Right renal pelvis (tissue), 4 donors: ENCODE data around the gene PLD3. TPM values are rescaled to one million over a fixed set of nuclear protein-coding genes. Genes with fewer than 3 reads are reported as not detected.
A peak's percentile ranks its signal among the peaks of the same experiment; 100 is the strongest.

Experiments
- DNase-seq, 4 donors: peaks; one replicate each; pipeline ENCODE4 v3.0.0-alpha.2; 2013; ENCODE audit warnings: low read depth in 4 of 4, low spot score in 3 of 4, missing footprints in 1 of 4
- polyA plus RNA-seq, 4 donors: library from polyadenylated mRNA; unstranded; fragments of 120-200 nt; gene quantifications; one replicate each; pipeline ENCODE4 v1.2.1, GENCODE V29; 2013; ENCODE audit not compliant: insufficient read length in 4 of 4

PLD3 gene
- polyA plus RNA-seq, 4 donors = 229 to 330 (median 257) TPM

DNA sequence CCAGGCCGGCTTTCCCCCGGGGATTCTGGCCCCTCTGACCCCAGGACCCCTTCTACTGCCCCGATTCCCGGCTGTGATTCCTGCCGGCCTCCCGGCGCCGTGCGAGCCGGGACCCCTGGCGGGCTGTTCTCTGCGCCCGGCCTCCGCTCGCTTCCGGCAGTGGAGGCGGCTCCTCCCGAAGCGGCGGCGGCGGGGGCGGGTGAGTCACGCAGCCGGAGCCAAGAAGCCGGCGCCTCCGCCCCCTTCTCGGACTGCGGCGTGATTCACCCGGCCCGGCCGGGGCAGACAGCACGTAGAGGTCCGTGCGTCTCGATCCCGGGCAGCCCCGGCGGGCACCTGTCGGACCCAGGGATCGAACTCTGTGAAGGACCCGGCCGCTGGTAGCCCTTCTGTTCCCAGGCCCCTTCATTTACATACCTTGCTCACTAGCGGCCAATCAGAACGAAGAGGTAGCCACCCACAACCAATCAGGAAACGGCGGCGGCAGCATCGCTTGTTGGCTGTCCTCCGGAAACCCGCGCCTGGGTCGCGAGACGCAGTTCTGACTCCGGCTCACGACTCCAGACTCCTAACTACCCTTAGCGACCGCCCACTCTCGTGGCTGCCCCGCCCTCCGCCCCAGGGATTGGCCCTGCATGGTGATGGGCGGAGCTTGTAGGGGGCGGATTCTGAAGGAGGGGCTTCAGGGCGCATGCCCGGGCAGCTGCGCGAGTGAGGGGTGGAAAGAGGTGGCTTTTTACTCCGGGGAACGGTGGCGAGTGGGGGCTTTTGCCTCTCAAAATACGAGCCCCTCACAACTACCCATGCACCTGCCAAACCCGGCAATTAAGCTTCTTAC, 77.2 kb downstream of the PLD3 start, which contains the start of gene SERTAD1:
TSS of gene SERTAD1 (minus strand) at position 543 of the 838 bp plus-strand sequence. CDS start 2,446 bp downstream, outside the sequence.
- DNase-seq = peak; percentile 98 to 99 (median 99)

Other genes starting within 250 kb of the PLD3 start
- 10 to 100 TPM; 12.7 to 17.8 (median 13.7) TPM for gene MAP3K10, start 157.3 kb upstream of the PLD3 start, polyA plus RNA-seq
- under 1 TPM in 3 of 4 donors, not detected in 1; 0.10 to 0.19 (median 0.17) TPM for gene TTC9B, start 130.3 kb upstream of the PLD3 start, polyA plus RNA-seq
- gene CCNP, start 122.0 kb upstream of the PLD3 start, polyA plus RNA-seq = 1 to 10 TPM in 3 of 4 donors, under 1 TPM in 1; 0.55 to 1.8 (median 1.3) TPM
- 100 to 1,000 TPM; 148 to 179 (median 157) TPM for gene AKT2, start 63.4 kb upstream of the PLD3 start, polyA plus RNA-seq
- gene C19orf47, start 298 bp upstream of the PLD3 start, polyA plus RNA-seq = 10 to 100 TPM; 10.2 to 14.0 (median 12.3) TPM
- gene HIPK4, start 41.5 kb downstream of the PLD3 start, polyA plus RNA-seq = under 1 TPM; 0.10 to 0.19 (median 0.15) TPM
- gene PRX, start 64.7 kb downstream of the PLD3 start, polyA plus RNA-seq = 10 to 100 TPM; 10.3 to 16.6 (median 11.7) TPM
- gene SERTAD1, start 77.3 kb downstream of the PLD3 start, polyA plus RNA-seq = 10 to 100 TPM in 1 of 4 donors, 1 to 10 TPM in 3; 7.8 to 10.3 (median 8.4) TPM
- gene SERTAD3, start 95.6 kb downstream of the PLD3 start, polyA plus RNA-seq = 10 to 100 TPM; 35.5 to 41.4 (median 39.3) TPM
- 10 to 100 TPM; 41.4 to 61.2 (median 42.3) TPM for gene BLVRB, start 117.0 kb downstream of the PLD3 start, polyA plus RNA-seq
- 1 to 10 TPM; 1.0 to 2.0 (median 1.6) TPM for gene SPTBN4, start 118.3 kb downstream of the PLD3 start, polyA plus RNA-seq
- 10 to 100 TPM; 43.2 to 52.3 (median 47.2) TPM for gene SHKBP1, start 228.2 kb downstream of the PLD3 start, polyA plus RNA-seq